HG02763 (cell line): ENCODE measurements around the gene TAF1.
"Not testable (repeated sequence)": the region's sequence is repeated elsewhere in the genome, so short reads cannot be mapped to it uniquely, and the experiment has no call there.

Experiments used
- ATAC-seq: cut with Tn5 transposase; IDR thresholded peaks from one replicate; pipeline ENCODE4 v1.9.1; 2021; ENCODE audit warnings: mild to moderate bottlenecking, moderate library complexity; ENCODE audit not compliant: unreplicated experiment

The TAF1 gene

GRCh38 chrX:71495979-71496378, 129.8 kb downstream of the TAF1 start:
- ATAC-seq: not testable (repeated sequence)

DNA sequence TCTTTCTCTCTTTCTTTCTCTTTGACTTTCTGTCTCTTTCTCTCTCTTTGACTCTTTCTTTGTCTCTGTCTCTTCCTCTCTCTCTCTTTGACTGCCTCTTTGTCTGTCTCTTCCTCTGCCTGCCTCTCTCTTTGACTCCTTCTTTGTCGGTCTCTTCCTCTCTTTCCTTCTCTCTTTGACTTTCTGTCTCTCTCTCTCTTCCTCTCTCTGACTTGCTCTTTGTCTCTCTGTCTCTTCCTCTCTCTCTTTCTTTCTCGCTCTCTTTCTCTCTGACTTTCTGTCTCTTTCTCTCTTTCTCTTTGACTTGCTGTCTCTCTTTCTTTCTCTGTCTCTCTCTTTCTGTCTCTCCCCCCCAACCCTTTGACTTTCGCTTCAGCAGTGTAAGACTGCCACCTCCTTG, 130.3 kb downstream of the TAF1 start:
- no peak for ATAC-seq

DNA sequence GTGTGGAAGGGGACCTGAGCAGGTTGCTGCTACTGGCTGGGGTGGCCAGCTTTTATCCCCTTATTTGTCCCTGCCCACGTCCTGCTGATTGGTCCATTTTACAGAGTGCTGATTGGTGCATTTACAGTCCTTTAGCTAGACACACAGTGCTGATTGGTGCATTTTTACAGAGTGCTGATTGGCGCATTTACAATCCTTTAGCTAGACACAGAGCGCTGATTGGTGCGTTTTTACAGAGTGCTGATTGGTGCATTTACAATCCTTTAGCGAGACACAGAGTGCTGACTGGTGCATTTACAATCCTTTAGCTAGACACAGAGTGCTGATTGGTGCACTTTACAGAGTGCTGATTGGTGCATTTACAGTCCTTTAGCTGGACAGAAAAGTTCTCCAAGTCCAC, 135.9 kb downstream of the TAF1 start:
- ATAC-seq: not testable (repeated sequence)

GRCh38 chrX:71504346-71504745, 138.2 kb downstream of the TAF1 start:
- ATAC-seq: no peak

GRCh38 chrX:71509289-71509688, 143.1 kb downstream of the TAF1 start:
- ATAC-seq: no peak

GRCh38 chrX:71510161-71510560, 144.0 kb downstream of the TAF1 start:
- ATAC-seq: no peak

DNA sequence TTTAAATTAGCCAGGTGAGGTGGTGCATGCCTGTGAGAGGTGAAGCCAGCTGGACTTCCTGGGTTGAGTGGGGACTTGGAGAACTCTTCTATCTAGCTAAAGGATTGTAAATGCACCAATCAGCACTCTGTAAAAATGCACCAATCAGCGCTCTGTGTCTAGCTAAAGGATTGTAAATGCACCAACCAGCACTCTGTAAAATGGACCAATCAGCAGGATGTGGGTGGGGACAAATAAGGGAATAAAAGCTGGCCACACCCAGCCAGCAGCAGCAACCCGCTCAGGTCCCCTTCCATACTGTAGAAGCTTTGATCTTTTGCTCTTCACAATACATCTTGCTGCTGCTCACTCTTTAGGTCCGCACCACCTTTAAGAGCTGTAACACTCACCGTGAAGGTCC, 147.6 kb downstream of the TAF1 start:
- not testable (repeated sequence) for ATAC-seq

DNA sequence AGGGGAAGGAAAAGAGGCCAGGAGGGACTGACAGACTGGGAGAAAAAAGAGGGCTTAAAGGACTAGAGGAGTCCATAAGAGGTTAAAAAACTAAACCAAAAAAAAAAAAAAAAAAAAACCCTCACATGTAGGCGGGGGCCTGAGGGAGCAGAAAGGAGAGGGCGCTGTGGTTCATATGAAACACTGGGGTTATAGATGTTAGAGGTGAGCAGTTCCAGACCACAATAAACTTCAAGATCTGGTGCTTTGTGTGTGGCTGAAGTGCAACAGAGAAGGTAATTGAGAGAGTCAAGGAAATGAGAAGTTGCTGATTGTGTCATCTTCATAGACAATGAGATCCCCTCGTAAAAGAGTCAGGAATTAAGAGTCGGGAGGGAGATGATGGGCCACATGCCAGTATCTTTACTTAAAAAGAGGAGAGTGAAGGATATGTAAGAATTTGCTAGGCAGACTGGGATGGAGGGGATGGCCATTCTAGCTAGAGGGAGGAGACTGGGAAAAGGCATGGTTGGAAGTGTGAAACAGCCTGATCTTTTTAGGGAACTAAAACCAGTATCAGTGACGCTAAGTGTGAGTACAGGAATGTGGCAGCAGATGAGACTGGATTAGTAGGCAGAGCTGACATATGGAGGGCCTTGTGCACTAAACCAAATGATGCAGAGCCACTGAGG, 148.3 kb downstream of the TAF1 start:
- no peak for ATAC-seq

DNA sequence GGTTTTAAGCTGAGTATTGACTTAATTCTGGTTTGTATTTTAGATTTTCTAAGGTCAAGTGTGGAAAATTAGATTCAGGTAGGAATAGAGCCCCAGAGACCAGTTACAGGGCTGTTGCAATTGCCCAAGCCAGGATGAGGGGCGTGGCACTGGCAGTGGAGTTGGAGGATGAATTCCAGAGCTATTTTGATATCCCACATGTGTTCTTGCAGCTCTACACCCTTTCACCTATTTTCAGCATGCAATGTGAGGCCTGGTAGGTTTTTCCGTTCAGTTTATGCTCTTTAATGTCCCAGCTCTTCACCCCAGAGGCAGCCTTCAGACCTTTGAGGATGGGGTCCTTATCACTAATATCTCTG, 148.9 kb downstream of the TAF1 start:
- ATAC-seq: no peak
